Measurements from ENCODE around the gene FOXD2.

FOXD2 gene

DNA sequence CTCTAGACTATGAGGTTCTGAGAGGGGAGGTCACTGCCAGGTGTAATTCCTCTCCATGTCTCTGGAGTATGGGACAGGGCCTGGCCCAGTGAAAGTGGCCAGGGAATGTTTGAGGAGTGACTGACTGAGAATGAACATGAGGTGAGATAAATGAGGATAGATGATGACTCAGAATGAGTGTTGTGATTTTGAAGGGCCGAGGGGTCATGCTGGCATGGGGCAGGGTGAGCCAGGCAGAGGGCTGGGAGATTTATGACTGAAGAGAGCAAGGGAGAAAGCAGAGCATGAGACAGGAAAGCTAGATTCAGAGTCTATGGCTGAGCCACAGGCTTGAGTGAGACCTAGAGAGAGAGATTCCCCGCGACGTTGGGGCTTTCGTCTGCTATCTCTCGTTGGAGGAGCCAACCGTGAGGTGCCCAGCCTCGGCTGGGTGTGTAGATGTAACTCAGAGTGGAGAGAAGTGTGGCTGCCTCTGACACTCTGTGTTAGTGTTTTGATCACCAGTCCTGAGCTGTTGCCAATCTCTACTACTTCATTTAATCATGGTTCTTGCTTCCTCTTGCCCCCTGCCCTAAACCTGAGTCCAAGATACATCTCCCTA lies 50.1 kb downstream of the FOXD2 start:
- in situ Hi-C loops (cut with HindIII; ENCODE audit: low pct_unique_long_range_greater_than_20kb, low sequenced_read_pairs) = no loop called here
- no peak for DNase-seq (ENCODE audit: low read depth in 1 of 2, low spot score in 1 of 2)
- TF ChIP-seq JUND (IDR thresholded peaks at IDR 0.05; ENCODE audit: low read depth) = no peak

All from T47D (cell line).